ENCODE measurements around the gene MRPL54.

DNA sequence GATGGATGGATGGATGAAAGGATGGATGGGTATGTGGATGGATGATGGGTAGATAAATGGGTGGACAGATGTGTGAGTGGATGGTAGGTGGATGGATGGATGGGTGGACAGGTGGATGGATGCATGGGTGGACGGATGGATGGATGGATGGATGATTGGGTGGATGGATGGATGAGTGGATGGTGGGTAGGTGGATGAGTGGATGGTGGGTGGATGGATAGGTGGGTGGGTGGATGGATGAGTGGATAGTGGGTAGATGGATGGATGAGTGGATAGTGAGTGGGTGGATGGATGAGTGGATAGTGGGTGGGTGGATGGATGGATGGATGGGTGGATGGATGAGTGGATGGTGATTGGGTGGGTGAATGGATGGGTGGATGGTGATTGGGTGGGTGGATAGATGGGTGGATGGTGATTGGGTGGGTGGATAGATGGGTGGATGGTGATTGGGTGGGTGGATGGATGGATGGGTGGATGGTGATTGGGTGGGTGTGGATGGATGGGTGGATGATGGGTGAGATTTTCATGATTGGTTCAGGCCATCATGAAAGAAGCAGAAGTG lies 14.1 kb downstream of the MRPL54 start:
- TF ChIP-seq ISL1 (CRISPR knock-in tag; IDR thresholded peaks at IDR 0.05), result no peak
- no peak for TF ChIP-seq ZNF8 (CRISPR knock-in tag; IDR thresholded peaks at IDR 0.05)
- TF ChIP-seq ZNF565 (CRISPR knock-in tag; conservative IDR thresholded peaks at IDR 0.05; ENCODE audit: low read depth), result no peak
- TF ChIP-seq, protein P1, sequence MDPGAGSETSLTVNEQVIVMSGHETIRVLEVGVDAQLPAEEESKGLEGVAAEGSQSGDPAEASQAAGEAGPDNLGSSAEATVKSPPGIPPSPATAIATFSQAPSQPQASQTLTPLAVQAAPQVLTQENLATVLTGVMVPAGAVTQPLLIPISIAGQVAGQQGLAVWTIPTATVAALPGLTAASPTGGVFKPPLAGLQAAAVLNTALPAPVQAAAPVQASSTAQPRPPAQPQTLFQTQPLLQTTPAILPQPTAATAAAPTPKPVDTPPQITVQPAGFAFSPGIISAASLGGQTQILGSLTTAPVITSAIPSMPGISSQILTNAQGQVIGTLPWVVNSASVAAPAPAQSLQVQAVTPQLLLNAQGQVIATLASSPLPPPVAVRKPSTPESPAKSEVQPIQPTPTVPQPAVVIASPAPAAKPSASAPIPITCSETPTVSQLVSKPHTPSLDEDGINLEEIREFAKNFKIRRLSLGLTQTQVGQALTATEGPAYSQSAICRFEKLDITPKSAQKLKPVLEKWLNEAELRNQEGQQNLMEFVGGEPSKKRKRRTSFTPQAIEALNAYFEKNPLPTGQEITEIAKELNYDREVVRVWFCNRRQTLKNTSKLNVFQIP (CRISPR knock-in tag; IDR thresholded peaks at IDR 0.05; ENCODE audit: borderline replicate concordance, low read depth), result no peak
- TF ChIP-seq, protein P2, sequence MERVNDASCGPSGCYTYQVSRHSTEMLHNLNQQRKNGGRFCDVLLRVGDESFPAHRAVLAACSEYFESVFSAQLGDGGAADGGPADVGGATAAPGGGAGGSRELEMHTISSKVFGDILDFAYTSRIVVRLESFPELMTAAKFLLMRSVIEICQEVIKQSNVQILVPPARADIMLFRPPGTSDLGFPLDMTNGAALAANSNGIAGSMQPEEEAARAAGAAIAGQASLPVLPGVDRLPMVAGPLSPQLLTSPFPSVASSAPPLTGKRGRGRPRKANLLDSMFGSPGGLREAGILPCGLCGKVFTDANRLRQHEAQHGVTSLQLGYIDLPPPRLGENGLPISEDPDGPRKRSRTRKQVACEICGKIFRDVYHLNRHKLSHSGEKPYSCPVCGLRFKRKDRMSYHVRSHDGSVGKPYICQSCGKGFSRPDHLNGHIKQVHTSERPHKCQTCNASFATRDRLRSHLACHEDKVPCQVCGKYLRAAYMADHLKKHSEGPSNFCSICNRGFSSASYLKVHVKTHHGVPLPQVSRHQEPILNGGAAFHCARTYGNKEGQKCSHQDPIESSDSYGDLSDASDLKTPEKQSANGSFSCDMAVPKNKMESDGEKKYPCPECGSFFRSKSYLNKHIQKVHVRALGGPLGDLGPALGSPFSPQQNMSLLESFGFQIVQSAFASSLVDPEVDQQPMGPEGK (CRISPR knock-in tag; IDR thresholded peaks at IDR 0.05; ENCODE audit: borderline replicate concordance), result no peak
- no peak for TF ChIP-seq PPARA (CRISPR knock-in tag; IDR thresholded peaks at IDR 0.05; ENCODE audit: borderline replicate concordance)
- no peak for TF ChIP-seq ESRRG (CRISPR knock-in tag; IDR thresholded peaks at IDR 0.05)
